H1 (cell line): ENCODE results near the gene GSG1L2. TPM values are rescaled to one million over a fixed set of nuclear protein-coding genes. Genes with fewer than 3 reads are reported as not detected.

Experiments used
- ASH2L ChIP-seq: fragments of 200-600, 300-600 bp; sonication (generic); IDR thresholded peaks from one replicate; pipeline ENCODE4 v1.7.1; 2017; ENCODE audit warnings: low read length
- CHD2 ChIP-seq: IDR thresholded peaks from 2 replicates; pipeline ENCODE4 v1.6.1; 2012; ENCODE audit warnings: low read length, improper control_type of control experiment
- CHD7 ChIP-seq: fragments of 300-600 bp; sonication (generic); IDR thresholded peaks from 2 replicates; pipeline ENCODE4 v1.7.1; 2012; ENCODE audit warnings: low read length, moderate library complexity, mild to moderate bottlenecking, inconsistent platforms; ENCODE audit not compliant: insufficient replicate concordance
- EP300 ChIP-seq, 2 experiments: IDR thresholded peaks; 1 replicate in 1 of 2; 2 replicates in 1 of 2; pipeline ENCODE4 v1.6.1; 2011 to 2012; ENCODE audit warnings: low read depth in 2 of 2, low read length in 2 of 2, mild to moderate bottlenecking in 2 of 2, borderline replicate concordance in 1 of 2, inconsistent platforms in 1 of 2, moderate library complexity in 1 of 2
- JUN ChIP-seq: IDR thresholded peaks from 2 replicates; pipeline ENCODE4 v1.6.1; 2011; ENCODE audit warnings: low read depth, mild to moderate bottlenecking, improper control_type of control experiment, low read length
- KDM4A ChIP-seq: IDR thresholded peaks from one replicate; pipeline ENCODE4 v1.7.1; 2012; ENCODE audit warnings: low read depth, mild to moderate bottlenecking, moderate library complexity, low read length, inconsistent platforms; ENCODE audit not compliant: severe bottlenecking
- MAFK ChIP-seq: IDR thresholded peaks from 2 replicates; pipeline ENCODE4 v1.6.1; 2012; ENCODE audit warnings: low read depth, mild to moderate bottlenecking, improper control_type of control experiment, low read length
- NANOG ChIP-seq: IDR thresholded peaks from 2 replicates; pipeline ENCODE4 v1.6.1; 2011; ENCODE audit warnings: low read length, low read depth, mild to moderate bottlenecking, inconsistent platforms; ENCODE audit not compliant: insufficient read depth, poor library complexity, severe bottlenecking
- NRF1 ChIP-seq: IDR thresholded peaks from 2 replicates; pipeline ENCODE4 v1.6.1; 2011; ENCODE audit warnings: mild to moderate bottlenecking, low read depth, low read length, improper control_type of control experiment
- SIX5 ChIP-seq: IDR thresholded peaks from 2 replicates; pipeline ENCODE4 v1.6.1; 2011; ENCODE audit warnings: mild to moderate bottlenecking, low read depth, low read length
- USF2 ChIP-seq: IDR thresholded peaks from 2 replicates; pipeline ENCODE4 v1.6.1; 2011; ENCODE audit warnings: low read length, improper control_type of control experiment
- polyA plus RNA-seq, 7 experiments: library from polyadenylated mRNA; depleted of rRNA in 3 of 7; stranded (reverse) in 5 of 7; unstranded in 2 of 7; fragments of >200 nt in 5 of 7; fragments of 200-250 nt in 2 of 7; gene quantifications; 1 replicate in 5 of 7; 2 replicates in 1 of 7; 4 replicates in 1 of 7; pipeline versions ENCODE4 v1.2.1 to v1.2.3, GENCODE V29; 2011 to 2013; ENCODE audit warnings: missing spikeins in 2 of 7, mixed read lengths in 2 of 7
- total RNA-seq: library from RNA; stranded (reverse); fragmentation: NEBNext Ultra II Directional; extraction: Animal tissue kit (Norgen Biotek cat#: 25700); gene quantifications from 2 replicates; pipeline ENCODE4 v1.2.1, GENCODE V29; 2021

Gene GSG1L2
- total and polyA plus RNA-seq, 2 of the 8 experiments (the other 6 are each of a cell fraction or from before 2014, with no cell fraction given): not detected

GRCh38 chr17:9817086-9817485 is 4.8 kb downstream of the GSG1L2 start (continued):
- TF ChIP-seq CHD7: no peak
- no peak for TF ChIP-seq NRF1
- TF ChIP-seq NANOG: no peak
- no peak for TF ChIP-seq USF2
- no peak for TF ChIP-seq KDM4A
- no peak for TF ChIP-seq EP300 (IDR thresholded peaks at IDR 0.05; ENCODE audit: borderline replicate concordance in 1 of 2, low read depth in 2 of 2, low read length in 2 of 2)
- no peak for TF ChIP-seq MAFK
- no peak for TF ChIP-seq JUN
- no peak for TF ChIP-seq CHD2
- no peak for TF ChIP-seq SIX5
- TF ChIP-seq ASH2L: no peak
